Measurements from ENCODE around the gene CDKN3.

GRCh38 chr14:54381821-54382220 is 15.0 kb upstream of the CDKN3 start:
- TF ChIP-seq CTCF (IDR thresholded peaks at IDR 0.05) (no peak), EZH2phosphoT487 (IDR thresholded peaks at IDR 0.05) (no peak)
